Testis (tissue), 2 donors: ENCODE data around the gene OXCT1.

Source experiments
- CTCF ChIP-seq, 3 experiments: fragments of 450-650 bp in 2 of 3; fragments of 200-600 bp in 1 of 3; sonication (generic) in 1 of 3; IDR thresholded peaks; one replicate each; pipeline ENCODE4 v1.5.1; 2016 to 2019; ENCODE audit warnings: antibody characterized with exemption in 3 of 3, mild to moderate bottlenecking in 2 of 3, moderate library complexity in 1 of 3
- POLR2A ChIP-seq: fragments of 450-650 bp; IDR thresholded peaks from one replicate; pipeline ENCODE4 v1.6.1; 2017; ENCODE audit warnings: antibody characterized with exemption, mild to moderate bottlenecking, moderate library complexity

GRCh38 chr5:41747708-41748107 lies 122.5 kb downstream of the OXCT1 start:
- TF ChIP-seq CTCF (IDR thresholded peaks at IDR 0.05) (no peak), POLR2A (no peak)
